ENCODE data around the gene PTPRN2.

GRCh38 chr7:158446706-158447105 lies 140.9 kb downstream of the PTPRN2 start:
- TF ChIP-seq CTCF (IDR thresholded peaks at IDR 0.05; ENCODE audit: control extremely low read depth in 1 of 3, insufficient read depth in 1 of 3, low read depth in 1 of 3, low read length in 3 of 3) (no peak), RNF2 (IDR thresholded peaks at IDR 0.05; ENCODE audit: borderline replicate concordance, low read depth, low read length, missing control alignments, poor library complexity, severe bottlenecking) (no peak), SRF (IDR thresholded peaks at IDR 0.05; ENCODE audit: low read depth, low read length) (no peak), POLR2A (IDR thresholded peaks at IDR 0.05; ENCODE audit: control extremely low read depth in 1 of 2, low read depth in 2 of 2, low read length in 2 of 2) (no peak), RAD21 (IDR thresholded peaks at IDR 0.05 in 1 of 2, conservative IDR thresholded peaks at IDR 0.05 in 1 of 2; ENCODE audit: low read depth in 2 of 2, low read length in 2 of 2) (no peak), CEBPB (IDR thresholded peaks at IDR 0.05; ENCODE audit: low read depth, low read length) (no peak), NRF1 (IDR thresholded peaks at IDR 0.05; ENCODE audit: low read depth, low read length) (no peak), EZH2 (IDR thresholded peaks at IDR 0.05; ENCODE audit: low read depth, low read length, severe bottlenecking) (no peak), POLR2AphosphoS5 (IDR thresholded peaks at IDR 0.05; ENCODE audit: low read depth, low read length) (no peak), JUND (IDR thresholded peaks at IDR 0.05; ENCODE audit: low read length) (no peak), CHD1 (IDR thresholded peaks at IDR 0.05; ENCODE audit: low read depth, low read length) (no peak), USF2 (IDR thresholded peaks at IDR 0.05; ENCODE audit: low read length) (no peak), HDAC2 (IDR thresholded peaks at IDR 0.05; ENCODE audit: borderline replicate concordance in 1 of 2, low read depth in 2 of 2, low read length in 2 of 2) (no peak), ZNF274 (IDR thresholded peaks at IDR 0.05; ENCODE audit: borderline replicate concordance, extremely low read depth, low read length) (no peak)

All from H1 (cell line).